OCI-LY3 (cell line): ENCODE data around the gene APOC1.

Experiments
- H2AFZ ChIP-seq: fragments of 200-600, 300-600 bp; shearing (Covaris generic); 2 replicates; pipeline ENCODE4 v1.6.0; 2014; ENCODE audit warnings: antibody characterized with exemption, low read depth, low read length
- H3K27ac ChIP-seq: fragments of 200-600, 300-600 bp; sonication (generic); 2 replicates; pipeline ENCODE4 v1.5.1; 2014; ENCODE audit warnings: mild to moderate bottlenecking, low read length, moderate library complexity, mixed read lengths
- H3K27me3 ChIP-seq: fragments of 200-600, 300-600 bp; sonication (generic); 2 replicates; pipeline ENCODE4 v1.6.1; 2014; ENCODE audit warnings: low read depth, low read length, mixed read lengths
- H3K36me3 ChIP-seq: fragments of 200-600, 300-600 bp; sonication (generic); replicated peaks from 2 replicates; pipeline ENCODE3; 2014; ENCODE audit warnings: low read depth, low read length, mixed read lengths
- H3K4me1 ChIP-seq: fragments of 300-600, 200-600 bp; sonication (generic); 2 replicates; pipeline ENCODE4 v1.6.1; 2014; ENCODE audit warnings: low read length, mixed read lengths
- H3K4me2 ChIP-seq: fragments of 200-600, 300-600 bp; sonication (generic); 2 replicates; pipeline ENCODE4 v1.6.1; 2014; ENCODE audit warnings: low read length, mixed read lengths
- H3K4me3 ChIP-seq: fragments of 300-600, 200-600 bp; sonication (generic); 2 replicates; pipeline ENCODE4 v1.5.1; 2014; ENCODE audit warnings: antibody characterized with exemption, mild to moderate bottlenecking, low read length, moderate library complexity
- H3K79me2 ChIP-seq: fragments of 300-600, 200-600 bp; shearing (Covaris generic); 2 replicates; pipeline ENCODE4 v1.6.1; 2014; ENCODE audit warnings: mild to moderate bottlenecking, low read length, mixed read lengths
- H3K9ac ChIP-seq: fragments of 300-600, 200-600 bp; shearing (Covaris generic); 2 replicates; pipeline ENCODE4 v1.6.0; 2014; ENCODE audit warnings: mild to moderate bottlenecking, low read length, moderate library complexity
- H3K9me3 ChIP-seq: fragments of 200-600, 300-600 bp; shearing (Covaris generic); 2 replicates; pipeline ENCODE4 v1.6.1; 2014; ENCODE audit warnings: low read length, mixed read lengths; ENCODE audit not compliant: insufficient read depth
- H4K20me1 ChIP-seq: fragments of 200-600, 300-600 bp; sonication (generic); 2 replicates; pipeline ENCODE4 v1.6.1; 2016; ENCODE audit warnings: low read length, mixed read lengths; ENCODE audit not compliant: insufficient read depth
- CTCF ChIP-seq: fragments of 200-600, 300-600 bp; sonication (generic); IDR thresholded peaks from 2 replicates; pipeline ENCODE4 v1.5.1; 2014; ENCODE audit warnings: antibody characterized with exemption, low read length, low read depth
- EZH2phosphoT487 ChIP-seq: fragments of 200-600 bp; shearing (Covaris generic); IDR thresholded peaks from 2 replicates; pipeline ENCODE4 v1.6.1; 2018; ENCODE audit warnings: antibody characterized with exemption, mixed run types, low read depth

APOC1 gene

GRCh38 chr19:44947041-44947581 is 32.7 kb downstream of the APOC1 start:
- Histone ChIP-seq H3K9me3 (no peaks in the 10 kb centered on the region), H4K20me1 (no peaks in the 10 kb centered on the region), H3K27ac (no peak overlapping the region), H3K4me1 (peaks cover 5% of the 10 kb centered on the region; the same call in 1 of the 2 replicates), H3K4me3 (no peak overlapping the region), H3K9ac (no peak overlapping the region), H2AFZ (no peak overlapping the region), H3K79me2 (no peaks in the 10 kb centered on the region), H3K4me2 (no peak overlapping the region), H3K36me3 (no peaks in the 10 kb centered on the region), H3K27me3 (no peaks in the 10 kb centered on the region)
- TF ChIP-seq EZH2phosphoT487 (no peak), CTCF (no peak)

GRCh38 chr19:44948237-44948636 is 33.8 kb downstream of the APOC1 start:
- no peak overlapping the region for H2AFZ ChIP-seq
- peaks cover 5% of the 10 kb centered on the region; the same call in 1 of the 2 replicates for H3K4me1 ChIP-seq
- no peak for TF ChIP-seq EZH2phosphoT487
- TF ChIP-seq CTCF, result no peak
- H4K20me1 ChIP-seq, result no peaks in the 10 kb centered on the region
- H3K79me2 ChIP-seq, result no peaks in the 10 kb centered on the region
- H3K9me3 ChIP-seq, result no peaks in the 10 kb centered on the region
- no peaks in the 10 kb centered on the region for H3K36me3 ChIP-seq
- no peak overlapping the region for H3K4me3 ChIP-seq
- H3K9ac ChIP-seq, result no peak overlapping the region
- H3K27me3 ChIP-seq, result no peaks in the 10 kb centered on the region
- no peak overlapping the region for H3K27ac ChIP-seq
- H3K4me2 ChIP-seq, result no peak overlapping the region

- Histone ChIP-seq H3K9me3 (no peaks in the 10 kb centered on the region), H3K4me2 (no peak overlapping the region), H3K4me1 (peaks cover 6% of the 10 kb centered on the region), H4K20me1 (no peaks in the 10 kb centered on the region), H2AFZ (no peak overlapping the region), H3K27me3 (no peaks in the 10 kb centered on the region), H3K4me3 (no peak overlapping the region), H3K27ac (no peak overlapping the region), H3K79me2 (peaks cover 4% of the 10 kb centered on the region; the same call in 1 of the 2 replicates), H3K36me3 (no peaks in the 10 kb centered on the region), H3K9ac (no peak overlapping the region)
- TF ChIP-seq CTCF, result no peak
- no peak for TF ChIP-seq EZH2phosphoT487
These were observed 34.5 kb downstream of the APOC1 start for GRCh38 chr19:44948763-44949374.

- TF ChIP-seq EZH2phosphoT487 (no peak), CTCF (no peak)
- Histone ChIP-seq H3K4me1 (peaks cover 6% of the 10 kb centered on the region), H3K27ac (no peak overlapping the region), H3K9me3 (no peaks in the 10 kb centered on the region), H3K79me2 (peaks cover 11% of the 10 kb centered on the region; the same call in 1 of the 2 replicates), H3K4me2 (no peak overlapping the region), H3K36me3 (no peaks in the 10 kb centered on the region), H4K20me1 (no peaks in the 10 kb centered on the region), H3K4me3 (no peak overlapping the region), H3K9ac (no peak overlapping the region), H3K27me3 (no peaks in the 10 kb centered on the region), H2AFZ (no peak overlapping the region)
These were observed 35.1 kb downstream of the APOC1 start for GRCh38 chr19:44949550-44949949.
